ENCODE data around the gene PPP1R9A.

The PPP1R9A gene

DNA sequence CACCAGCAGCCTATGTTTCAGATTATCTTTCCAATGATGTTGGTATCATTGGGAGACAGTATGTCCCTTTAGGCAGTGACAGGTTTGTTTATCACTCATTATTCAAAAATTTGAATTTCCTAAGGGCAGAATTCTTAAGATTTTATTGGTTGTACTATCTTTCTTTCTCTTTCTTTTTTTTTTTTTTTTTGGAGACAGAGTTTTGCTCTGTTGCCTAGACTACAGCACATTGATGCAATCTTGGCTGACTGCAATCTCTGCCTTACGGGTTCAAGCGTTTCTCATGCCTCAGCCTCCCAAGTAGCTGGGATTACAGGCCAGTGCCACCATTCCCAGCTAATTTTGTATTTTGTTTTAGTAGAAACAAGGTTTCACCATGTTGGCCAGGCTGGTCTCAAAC is 305.8 kb downstream of the PPP1R9A start:
- ChIA-PET POLR2A (no interaction called here), CTCF (no interaction called here)
- no peak for DNase-seq (ENCODE audit: extremely low spot score)
- TF ChIP-seq ELF4 (IDR thresholded peaks at IDR 0.05) (no peak), FOXM1 (IDR thresholded peaks at IDR 0.05; ENCODE audit: borderline replicate concordance) (no peak)

DNA sequence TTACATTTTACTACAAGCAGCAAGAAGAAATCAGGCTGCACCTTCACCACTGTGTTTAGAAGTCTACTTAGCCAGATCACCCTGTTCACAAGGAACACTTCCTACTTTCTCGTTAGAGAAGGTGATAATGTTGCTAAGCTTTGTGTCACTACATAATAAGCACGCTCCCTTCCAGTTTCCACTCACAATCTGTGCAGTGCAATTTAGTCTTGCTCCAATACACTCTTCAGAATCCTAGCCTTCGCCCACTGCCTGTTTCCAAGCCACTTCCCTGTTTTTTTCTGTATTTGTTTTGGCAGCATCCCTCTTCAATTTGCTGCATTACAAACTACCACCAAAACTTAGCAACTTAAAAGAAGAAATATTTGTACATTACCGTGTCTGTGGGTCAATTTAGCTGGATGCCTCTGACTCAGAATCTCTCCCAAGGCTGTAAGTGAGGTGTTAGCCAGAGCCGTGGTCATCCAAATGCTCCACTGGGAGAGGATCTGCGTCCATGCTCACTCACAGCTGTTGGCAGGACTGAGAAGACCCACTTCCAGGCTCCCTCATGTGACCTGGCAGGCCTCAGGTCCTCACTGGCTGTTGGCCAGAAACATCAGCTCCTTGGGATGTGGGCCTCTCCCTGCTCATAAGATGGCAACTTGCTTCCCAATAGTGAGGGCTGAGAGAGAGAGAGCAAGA is 306.6 kb downstream of the PPP1R9A start:
- no peak for DNase-seq (ENCODE audit: extremely low spot score)
- TF ChIP-seq LEF1 (IDR thresholded peaks at IDR 0.05; ENCODE audit: borderline replicate concordance) (no peak), CTBP1 (IDR thresholded peaks at IDR 0.05; ENCODE audit: borderline replicate concordance) (no peak), L3MBTL2 (conservative IDR thresholded peaks at IDR 0.05) (no peak), SUZ12 (IDR thresholded peaks at IDR 0.05) (no peak), HDGF (IDR thresholded peaks at IDR 0.05; ENCODE audit: borderline replicate concordance) (no peak), SP1 (IDR thresholded peaks at IDR 0.05) (no peak), ARNT (IDR thresholded peaks at IDR 0.05) (no peak), NFRKB (IDR thresholded peaks at IDR 0.05) (no peak), FOXK2 (IDR thresholded peaks at IDR 0.05) (no peak), TARDBP (IDR thresholded peaks at IDR 0.05) (no peak), ZNF384 (IDR thresholded peaks at IDR 0.05) (no peak)
- TF ChIP-seq, protein P1, sequence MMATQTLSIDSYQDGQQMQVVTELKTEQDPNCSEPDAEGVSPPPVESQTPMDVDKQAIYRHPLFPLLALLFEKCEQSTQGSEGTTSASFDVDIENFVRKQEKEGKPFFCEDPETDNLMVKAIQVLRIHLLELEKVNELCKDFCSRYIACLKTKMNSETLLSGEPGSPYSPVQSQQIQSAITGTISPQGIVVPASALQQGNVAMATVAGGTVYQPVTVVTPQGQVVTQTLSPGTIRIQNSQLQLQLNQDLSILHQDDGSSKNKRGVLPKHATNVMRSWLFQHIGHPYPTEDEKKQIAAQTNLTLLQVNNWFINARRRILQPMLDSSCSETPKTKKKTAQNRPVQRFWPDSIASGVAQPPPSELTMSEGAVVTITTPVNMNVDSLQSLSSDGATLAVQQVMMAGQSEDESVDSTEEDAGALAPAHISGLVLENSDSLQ (IDR thresholded peaks at IDR 0.05) = no peak
- POLR2A ChIA-PET = no interaction called here
- CTCF ChIA-PET = interaction anchor here (0.6 kb wide), 2 partner anchors 356 to 400 kb away, joined by 3 to 4 read pairs; no protein-coding TSS in a partner anchor

DNA sequence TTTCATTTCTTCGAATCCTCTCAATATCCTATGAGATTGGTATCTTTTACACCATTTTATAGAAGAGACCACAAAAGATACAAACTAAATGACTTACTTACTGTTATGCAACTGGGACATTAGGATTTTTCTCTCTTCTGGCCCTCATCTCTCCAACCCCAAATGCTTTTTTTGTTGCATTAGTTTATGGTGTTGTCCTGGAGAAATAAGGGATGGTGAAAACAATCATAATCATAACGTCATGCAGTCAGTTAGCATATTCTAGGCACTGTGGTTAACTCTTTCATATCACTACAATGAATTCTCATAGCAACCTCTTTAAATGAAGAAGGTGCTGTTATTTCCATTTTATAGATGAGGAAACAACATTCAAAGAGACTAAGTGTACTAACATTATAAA is 312.3 kb downstream of the PPP1R9A start:
- no peak for DNase-seq (ENCODE audit: extremely low spot score)
- ChIA-PET POLR2A (no interaction called here), CTCF (no interaction called here)

DNA sequence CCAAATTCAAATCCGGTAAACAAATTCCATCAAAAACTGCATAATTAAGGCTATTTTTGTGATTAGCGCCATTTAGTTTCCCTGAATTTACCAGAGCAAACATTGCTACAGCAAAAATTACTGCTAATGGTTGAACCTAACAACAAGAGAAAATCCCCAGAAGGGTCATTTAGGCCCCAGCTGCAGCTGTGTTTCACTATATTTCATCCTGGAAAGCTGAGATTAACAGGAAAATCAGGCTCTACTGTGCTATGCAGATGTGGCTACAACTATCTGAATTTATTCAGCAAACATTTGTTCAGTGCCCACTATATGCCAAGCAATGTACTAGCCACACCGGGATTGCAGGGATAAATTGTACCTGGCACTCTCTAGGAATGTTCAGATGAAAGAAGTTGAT is 312.9 kb downstream of the PPP1R9A start:
- TF ChIP-seq FOXM1 (IDR thresholded peaks at IDR 0.05; ENCODE audit: borderline replicate concordance) (no peak), CTBP1 (IDR thresholded peaks at IDR 0.05; ENCODE audit: borderline replicate concordance) (no peak), ARNT (IDR thresholded peaks at IDR 0.05) (no peak), FOXK2 (IDR thresholded peaks at IDR 0.05) (no peak), BHLHE40 (IDR thresholded peaks at IDR 0.05; ENCODE audit: borderline replicate concordance) (no peak), L3MBTL2 (conservative IDR thresholded peaks at IDR 0.05) (no peak), ELF4 (IDR thresholded peaks at IDR 0.05) (no peak), ZNF384 (IDR thresholded peaks at IDR 0.05) (no peak), NFRKB (IDR thresholded peaks at IDR 0.05) (no peak), SUZ12 (IDR thresholded peaks at IDR 0.05) (no peak), HDGF (IDR thresholded peaks at IDR 0.05; ENCODE audit: borderline replicate concordance) (no peak), FOXA1 (IDR thresholded peaks at IDR 0.05) (no peak), TARDBP (IDR thresholded peaks at IDR 0.05) (no peak), LEF1 (IDR thresholded peaks at IDR 0.05; ENCODE audit: borderline replicate concordance) (no peak), SP1 (IDR thresholded peaks at IDR 0.05) (no peak)
- TF ChIP-seq, protein P1 (IDR thresholded peaks at IDR 0.05) = no peak
- no peak for DNase-seq (ENCODE audit: extremely low spot score)
- CTCF ChIA-PET = no interaction called here
- POLR2A ChIA-PET = no interaction called here

More for the DNA sequence above, 312.3 kb downstream of the PPP1R9A start:
- TF ChIP-seq NFRKB (IDR thresholded peaks at IDR 0.05) (no peak), ARNT (IDR thresholded peaks at IDR 0.05) (no peak), BHLHE40 (IDR thresholded peaks at IDR 0.05; ENCODE audit: borderline replicate concordance) (no peak), SP1 (IDR thresholded peaks at IDR 0.05) (no peak), SUZ12 (IDR thresholded peaks at IDR 0.05) (no peak), FOXM1 (IDR thresholded peaks at IDR 0.05; ENCODE audit: borderline replicate concordance) (no peak), FOXA1 (IDR thresholded peaks at IDR 0.05) (no peak), ZNF384 (IDR thresholded peaks at IDR 0.05) (no peak), L3MBTL2 (conservative IDR thresholded peaks at IDR 0.05) (no peak), FOXK2 (IDR thresholded peaks at IDR 0.05) (no peak), HDGF (IDR thresholded peaks at IDR 0.05; ENCODE audit: borderline replicate concordance) (no peak), TARDBP (IDR thresholded peaks at IDR 0.05) (no peak)
- TF ChIP-seq, protein P1 (IDR thresholded peaks at IDR 0.05) = no peak

DNA sequence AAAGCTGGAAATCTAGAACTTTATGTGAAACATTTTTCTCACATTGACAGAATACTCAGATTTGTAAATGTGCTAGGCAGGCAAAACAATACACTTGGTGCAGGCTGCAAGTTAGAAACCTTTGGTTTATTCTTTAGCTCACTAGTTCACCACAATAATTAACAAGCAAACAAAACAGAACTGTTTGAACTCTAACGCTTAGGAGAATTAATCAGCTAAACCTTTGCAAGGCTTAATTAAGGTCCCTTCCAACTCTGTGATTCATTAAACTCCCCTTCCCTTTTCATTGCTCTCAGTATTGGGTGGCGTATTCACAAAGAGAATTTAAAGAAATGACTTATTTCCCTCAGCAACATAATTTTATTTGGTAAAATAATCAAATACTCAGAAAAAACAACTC is 317.9 kb downstream of the PPP1R9A start:
- ChIA-PET POLR2A (no interaction called here), CTCF (no interaction called here)
- no peak for TF ChIP-seq LEF1 (IDR thresholded peaks at IDR 0.05; ENCODE audit: borderline replicate concordance)
- TF ChIP-seq ARNT (IDR thresholded peaks at IDR 0.05) = no peak
- no peak for TF ChIP-seq CTBP1 (IDR thresholded peaks at IDR 0.05; ENCODE audit: borderline replicate concordance)
- TF ChIP-seq SUZ12 (IDR thresholded peaks at IDR 0.05) = no peak
- no peak for TF ChIP-seq ELF4 (IDR thresholded peaks at IDR 0.05)
- no peak for TF ChIP-seq FOXA1 (IDR thresholded peaks at IDR 0.05)
- TF ChIP-seq NFRKB (IDR thresholded peaks at IDR 0.05) = no peak
- TF ChIP-seq L3MBTL2 (conservative IDR thresholded peaks at IDR 0.05) = no peak
- TF ChIP-seq SP1 (IDR thresholded peaks at IDR 0.05) = no peak
- TF ChIP-seq FOXM1 (IDR thresholded peaks at IDR 0.05; ENCODE audit: borderline replicate concordance) = no peak
- no peak for DNase-seq (ENCODE audit: extremely low spot score)

DNA sequence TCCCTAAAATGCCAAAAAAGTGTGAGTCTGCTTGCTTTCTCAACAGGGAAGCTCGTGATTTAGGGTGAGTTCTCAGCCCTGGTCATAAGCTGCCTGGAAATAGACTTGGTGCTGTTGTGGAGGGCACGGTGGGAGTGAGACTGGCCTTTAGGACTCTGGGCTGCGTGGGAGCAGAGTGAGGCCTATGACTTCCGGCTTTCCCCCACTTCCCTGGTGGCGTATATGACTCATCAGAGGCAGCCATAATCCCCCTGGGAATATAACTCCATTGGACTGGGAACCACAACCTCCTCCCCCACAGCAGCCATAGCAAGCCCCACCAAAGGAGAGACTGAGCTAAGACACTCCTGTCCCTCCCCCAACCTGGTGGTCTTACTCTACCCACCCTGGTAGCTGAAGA is 321.9 kb downstream of the PPP1R9A start:
- CTCF ChIA-PET = interaction anchor here (0.6 kb wide), 1 partner anchor 196 kb away, joined by 3 read pairs; no protein-coding TSS in a partner anchor
- DNase-seq (ENCODE audit: extremely low spot score) = no peak
- TF ChIP-seq CTBP1 (IDR thresholded peaks at IDR 0.05; ENCODE audit: borderline replicate concordance) = no peak
- POLR2A ChIA-PET = no interaction called here

Measured in HEK293T (cell line).